Measurements from ENCODE around the gene GAL3ST2.
"Not testable (repeated sequence)": the region's sequence is repeated elsewhere in the genome, so short reads cannot be mapped to it uniquely, and the experiment has no call there.

DNA sequence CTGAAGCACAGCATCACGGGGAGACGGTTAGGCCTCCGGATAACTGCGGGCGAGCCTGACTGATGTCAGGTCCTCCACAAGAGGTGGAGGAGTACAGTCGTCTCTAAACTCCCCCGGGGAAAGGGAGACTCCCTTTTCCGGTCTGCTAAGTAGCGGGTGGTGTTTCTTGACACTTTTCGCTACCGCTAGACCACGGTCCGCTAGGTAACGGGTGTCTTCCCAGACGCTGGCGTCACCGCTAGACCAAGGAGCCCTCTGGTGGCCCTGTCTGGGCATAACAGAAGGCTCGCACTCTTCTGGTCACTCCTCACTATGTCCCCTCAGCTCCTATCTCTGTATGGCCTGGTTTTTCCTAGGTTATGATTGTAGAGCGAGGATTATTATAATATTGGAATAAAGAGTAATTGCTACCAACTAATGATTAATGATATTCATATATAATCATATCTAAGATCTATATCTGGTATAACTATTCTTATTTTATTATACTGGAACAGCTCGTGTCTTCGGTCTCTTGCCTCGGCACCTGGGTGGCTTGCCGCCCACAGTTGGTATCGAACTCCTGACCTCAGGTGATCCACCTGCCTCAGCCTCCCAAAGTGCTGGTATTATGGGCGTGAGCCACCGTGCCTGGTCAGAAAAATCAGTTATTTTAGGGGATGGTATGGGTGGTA is 44.0 kb upstream of the GAL3ST2 start:
- TF ChIP-seq, protein P1, sequence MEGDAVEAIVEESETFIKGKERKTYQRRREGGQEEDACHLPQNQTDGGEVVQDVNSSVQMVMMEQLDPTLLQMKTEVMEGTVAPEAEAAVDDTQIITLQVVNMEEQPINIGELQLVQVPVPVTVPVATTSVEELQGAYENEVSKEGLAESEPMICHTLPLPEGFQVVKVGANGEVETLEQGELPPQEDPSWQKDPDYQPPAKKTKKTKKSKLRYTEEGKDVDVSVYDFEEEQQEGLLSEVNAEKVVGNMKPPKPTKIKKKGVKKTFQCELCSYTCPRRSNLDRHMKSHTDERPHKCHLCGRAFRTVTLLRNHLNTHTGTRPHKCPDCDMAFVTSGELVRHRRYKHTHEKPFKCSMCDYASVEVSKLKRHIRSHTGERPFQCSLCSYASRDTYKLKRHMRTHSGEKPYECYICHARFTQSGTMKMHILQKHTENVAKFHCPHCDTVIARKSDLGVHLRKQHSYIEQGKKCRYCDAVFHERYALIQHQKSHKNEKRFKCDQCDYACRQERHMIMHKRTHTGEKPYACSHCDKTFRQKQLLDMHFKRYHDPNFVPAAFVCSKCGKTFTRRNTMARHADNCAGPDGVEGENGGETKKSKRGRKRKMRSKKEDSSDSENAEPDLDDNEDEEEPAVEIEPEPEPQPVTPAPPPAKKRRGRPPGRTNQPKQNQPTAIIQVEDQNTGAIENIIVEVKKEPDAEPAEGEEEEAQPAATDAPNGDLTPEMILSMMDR (IDR thresholded peaks at IDR 0.05; ENCODE audit: insufficient read depth, low read length, poor library complexity, severe bottlenecking) = not testable (repeated sequence)
- not testable (repeated sequence) for TF ChIP-seq EZH2phosphoT487 (conservative IDR thresholded peaks at IDR 0.05; ENCODE audit: low read length)

Measured in SU-DHL-6 (cell line).